ENCODE data around the gene ADSS2. TPM values are rescaled to one million over a fixed set of nuclear protein-coding genes. Genes with fewer than 3 reads are reported as not detected.

Gene ADSS2
- polyA plus RNA-seq, 1 of the 3 experiments (the other 2 are of a cell fraction) = 30.7 TPM

DNA sequence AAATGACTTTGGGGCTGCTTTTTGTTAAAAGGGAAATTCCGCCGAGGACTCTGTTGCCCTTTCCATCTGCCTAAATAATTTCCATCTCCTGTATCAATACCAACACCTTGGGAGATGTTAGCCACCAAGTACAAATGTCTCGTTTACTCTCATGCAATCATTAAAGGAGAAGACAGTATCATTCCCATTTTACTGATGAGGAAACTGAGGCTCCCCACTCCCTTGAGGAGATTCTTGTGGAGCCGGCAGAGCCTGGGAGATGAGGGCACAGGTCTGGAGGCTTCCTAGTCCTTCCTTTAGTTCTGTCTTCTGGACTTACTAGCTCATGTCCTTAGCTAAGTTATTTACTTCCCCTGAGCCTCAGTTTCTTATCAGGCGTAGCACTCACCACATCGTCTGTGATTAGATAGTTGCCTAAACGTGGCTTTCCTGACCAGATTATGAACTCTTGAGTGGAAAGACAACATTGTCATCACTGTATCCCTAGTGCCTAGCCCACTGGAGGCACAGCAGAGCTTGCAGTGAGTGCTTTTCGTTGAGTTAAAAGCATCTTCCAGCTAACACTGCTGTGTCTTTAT lies 81.6 kb downstream of the ADSS2 start (continued):
- TF ChIP-seq, protein P1, sequence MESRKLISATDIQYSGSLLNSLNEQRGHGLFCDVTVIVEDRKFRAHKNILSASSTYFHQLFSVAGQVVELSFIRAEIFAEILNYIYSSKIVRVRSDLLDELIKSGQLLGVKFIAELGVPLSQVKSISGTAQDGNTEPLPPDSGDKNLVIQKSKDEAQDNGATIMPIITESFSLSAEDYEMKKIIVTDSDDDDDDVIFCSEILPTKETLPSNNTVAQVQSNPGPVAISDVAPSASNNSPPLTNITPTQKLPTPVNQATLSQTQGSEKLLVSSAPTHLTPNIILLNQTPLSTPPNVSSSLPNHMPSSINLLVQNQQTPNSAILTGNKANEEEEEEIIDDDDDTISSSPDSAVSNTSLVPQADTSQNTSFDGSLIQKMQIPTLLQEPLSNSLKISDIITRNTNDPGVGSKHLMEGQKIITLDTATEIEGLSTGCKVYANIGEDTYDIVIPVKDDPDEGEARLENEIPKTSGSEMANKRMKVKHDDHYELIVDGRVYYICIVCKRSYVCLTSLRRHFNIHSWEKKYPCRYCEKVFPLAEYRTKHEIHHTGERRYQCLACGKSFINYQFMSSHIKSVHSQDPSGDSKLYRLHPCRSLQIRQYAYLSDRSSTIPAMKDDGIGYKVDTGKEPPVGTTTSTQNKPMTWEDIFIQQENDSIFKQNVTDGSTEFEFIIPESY (IDR thresholded peaks at IDR 0.05; ENCODE audit: borderline replicate concordance, low read depth) = no peak
- TF ChIP-seq NRF1 (IDR thresholded peaks at IDR 0.05; ENCODE audit: low read depth, low read length) = no peak
- TF ChIP-seq SIN3A (IDR thresholded peaks at IDR 0.05; ENCODE audit: borderline replicate concordance, low read depth, low read length) = no peak
- TF ChIP-seq, protein P2, sequence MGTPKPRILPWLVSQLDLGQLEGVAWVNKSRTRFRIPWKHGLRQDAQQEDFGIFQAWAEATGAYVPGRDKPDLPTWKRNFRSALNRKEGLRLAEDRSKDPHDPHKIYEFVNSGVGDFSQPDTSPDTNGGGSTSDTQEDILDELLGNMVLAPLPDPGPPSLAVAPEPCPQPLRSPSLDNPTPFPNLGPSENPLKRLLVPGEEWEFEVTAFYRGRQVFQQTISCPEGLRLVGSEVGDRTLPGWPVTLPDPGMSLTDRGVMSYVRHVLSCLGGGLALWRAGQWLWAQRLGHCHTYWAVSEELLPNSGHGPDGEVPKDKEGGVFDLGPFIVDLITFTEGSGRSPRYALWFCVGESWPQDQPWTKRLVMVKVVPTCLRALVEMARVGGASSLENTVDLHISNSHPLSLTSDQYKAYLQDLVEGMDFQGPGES (IDR thresholded peaks at IDR 0.05; ENCODE audit: low read depth, low read length) = no peak
- no peak for TF ChIP-seq JUND (IDR thresholded peaks at IDR 0.05)
- TF ChIP-seq, protein P3, sequence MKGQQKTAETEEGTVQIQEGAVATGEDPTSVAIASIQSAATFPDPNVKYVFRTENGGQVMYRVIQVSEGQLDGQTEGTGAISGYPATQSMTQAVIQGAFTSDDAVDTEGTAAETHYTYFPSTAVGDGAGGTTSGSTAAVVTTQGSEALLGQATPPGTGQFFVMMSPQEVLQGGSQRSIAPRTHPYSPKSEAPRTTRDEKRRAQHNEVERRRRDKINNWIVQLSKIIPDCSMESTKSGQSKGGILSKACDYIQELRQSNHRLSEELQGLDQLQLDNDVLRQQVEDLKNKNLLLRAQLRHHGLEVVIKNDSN (IDR thresholded peaks at IDR 0.05; ENCODE audit: borderline replicate concordance, low read depth) = no peak

DNA sequence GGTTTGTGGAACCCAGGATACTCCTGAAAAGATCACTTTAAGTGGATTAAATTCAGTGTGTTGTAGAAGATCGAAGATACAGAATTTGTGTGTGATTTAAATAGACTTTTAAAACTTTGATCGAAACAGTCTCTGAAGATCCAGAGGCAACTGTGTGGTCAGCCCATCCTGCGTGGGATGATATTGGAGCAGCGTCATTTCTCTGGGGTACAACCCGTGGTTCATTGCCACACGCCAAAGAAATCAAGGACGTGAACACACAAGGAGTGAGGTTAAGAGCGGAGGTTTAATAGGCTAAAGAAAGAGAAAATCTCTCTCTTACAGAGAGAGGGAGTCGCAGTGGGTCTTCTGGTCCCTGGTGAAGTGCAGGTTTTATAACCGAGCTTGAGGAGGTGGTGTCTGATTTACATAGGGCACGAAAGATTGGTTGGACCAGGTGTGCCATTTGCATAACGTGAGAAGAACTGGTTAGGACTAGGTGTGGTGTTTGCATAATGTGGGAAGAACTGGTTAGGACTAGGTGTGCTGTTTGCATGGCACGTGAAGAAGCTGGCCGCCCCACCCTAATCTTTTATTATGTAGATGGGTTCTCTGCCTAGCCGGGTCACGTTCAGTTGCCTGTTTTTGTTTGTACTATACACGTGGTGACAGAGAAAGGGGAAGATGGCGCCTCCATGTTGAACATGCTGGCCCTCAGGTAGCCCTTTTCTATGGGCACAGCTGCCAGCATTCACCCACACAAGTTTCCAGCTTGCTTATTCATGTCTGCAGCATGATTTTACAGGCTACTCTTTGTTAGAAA lies 82.3 kb downstream of the ADSS2 start:
- H4K20me1 ChIP-seq (ENCODE audit: insufficient read depth) = no peaks in the 10 kb centered on the region
- no peak overlapping the region for H3K9ac ChIP-seq
- no peak overlapping the region for H3K27ac ChIP-seq (ENCODE audit: low read depth in 2 of 2, low read length in 1 of 2)
- no peaks in the 10 kb centered on the region for H3K27me3 ChIP-seq (ENCODE audit: insufficient read depth)
- DNase-seq = no peak
- ChIA-PET POLR2A (no interaction called here), CTCF (no interaction called here)
- no peaks in the 10 kb centered on the region for H3K36me3 ChIP-seq (replicated peaks in 1 of 2; ENCODE audit: control insufficient read depth in 1 of 2, insufficient read depth in 2 of 2, low read length in 1 of 2)
- H3K4me2 ChIP-seq = no peak overlapping the region
- TF ChIP-seq, protein P4, sequence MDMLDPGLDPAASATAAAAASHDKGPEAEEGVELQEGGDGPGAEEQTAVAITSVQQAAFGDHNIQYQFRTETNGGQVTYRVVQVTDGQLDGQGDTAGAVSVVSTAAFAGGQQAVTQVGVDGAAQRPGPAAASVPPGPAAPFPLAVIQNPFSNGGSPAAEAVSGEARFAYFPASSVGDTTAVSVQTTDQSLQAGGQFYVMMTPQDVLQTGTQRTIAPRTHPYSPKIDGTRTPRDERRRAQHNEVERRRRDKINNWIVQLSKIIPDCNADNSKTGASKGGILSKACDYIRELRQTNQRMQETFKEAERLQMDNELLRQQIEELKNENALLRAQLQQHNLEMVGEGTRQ (IDR thresholded peaks at IDR 0.05; ENCODE audit: borderline replicate concordance, low read depth, low read length) = no peak
- no peak for TF ChIP-seq TCF12 (IDR thresholded peaks at IDR 0.05)
- no peak for TF ChIP-seq POLR2AphosphoS5 (IDR thresholded peaks at IDR 0.05; ENCODE audit: low read depth, low read length)
- TF ChIP-seq, protein P5, sequence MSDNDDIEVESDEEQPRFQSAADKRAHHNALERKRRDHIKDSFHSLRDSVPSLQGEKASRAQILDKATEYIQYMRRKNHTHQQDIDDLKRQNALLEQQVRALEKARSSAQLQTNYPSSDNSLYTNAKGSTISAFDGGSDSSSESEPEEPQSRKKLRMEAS (IDR thresholded peaks at IDR 0.05; ENCODE audit: low read depth) = no peak
- TF ChIP-seq, protein P3 (IDR thresholded peaks at IDR 0.05; ENCODE audit: borderline replicate concordance, low read depth) = no peak
- TF ChIP-seq NRF1 (IDR thresholded peaks at IDR 0.05; ENCODE audit: low read depth, low read length) = no peak
- TF ChIP-seq FOXM1 (IDR thresholded peaks at IDR 0.05; ENCODE audit: low read depth) = no peak
- no peaks in the 10 kb centered on the region for H3F3A ChIP-seq (replicated peaks; ENCODE audit: insufficient read depth)
- H3K79me2 ChIP-seq (ENCODE audit: insufficient read depth) = no peaks in the 10 kb centered on the region
- WGBS (ENCODE audit: low lambda C conversion rate) = 82% methylated on average over 18 of the region's 18 CpGs
- no peaks in the 10 kb centered on the region for H3K4me1 ChIP-seq (ENCODE audit: control insufficient read depth in 1 of 2, insufficient read depth in 2 of 2, low read depth in 1 of 2, low read length in 1 of 2)
- no peak overlapping the region for H2AFZ ChIP-seq (ENCODE audit: low read depth)
- H3K9me3 ChIP-seq = no peaks in the 10 kb centered on the region
- H3K9me2 ChIP-seq = no peaks in the 10 kb centered on the region
- no peak overlapping the region for H3K4me3 ChIP-seq (ENCODE audit: low read depth in 2 of 2, low read length in 1 of 2)
